Fibroblast of the conjunctiva (primary cell): ENCODE measurements around the gene PABPC1L.
A peak's percentile ranks its signal among the peaks of the same experiment; 100 is the strongest.

Source experiments
- DNase-seq: peaks from one replicate; pipeline ENCODE4 v3.0.0-alpha.2; 2010; ENCODE audit warnings: low read depth

PABPC1L gene

GRCh38 chr20:44900231-44900854, 9.5 kb upstream of the PABPC1L start:
- DNase-seq, result no peak

- no peak for DNase-seq
Observed at GRCh38 chr20:44901974-44902373, 7.9 kb upstream of the PABPC1L start.

- DNase-seq, result no peak
Observed at GRCh38 chr20:44904377-44904776, 5.5 kb upstream of the PABPC1L start.

DNA sequence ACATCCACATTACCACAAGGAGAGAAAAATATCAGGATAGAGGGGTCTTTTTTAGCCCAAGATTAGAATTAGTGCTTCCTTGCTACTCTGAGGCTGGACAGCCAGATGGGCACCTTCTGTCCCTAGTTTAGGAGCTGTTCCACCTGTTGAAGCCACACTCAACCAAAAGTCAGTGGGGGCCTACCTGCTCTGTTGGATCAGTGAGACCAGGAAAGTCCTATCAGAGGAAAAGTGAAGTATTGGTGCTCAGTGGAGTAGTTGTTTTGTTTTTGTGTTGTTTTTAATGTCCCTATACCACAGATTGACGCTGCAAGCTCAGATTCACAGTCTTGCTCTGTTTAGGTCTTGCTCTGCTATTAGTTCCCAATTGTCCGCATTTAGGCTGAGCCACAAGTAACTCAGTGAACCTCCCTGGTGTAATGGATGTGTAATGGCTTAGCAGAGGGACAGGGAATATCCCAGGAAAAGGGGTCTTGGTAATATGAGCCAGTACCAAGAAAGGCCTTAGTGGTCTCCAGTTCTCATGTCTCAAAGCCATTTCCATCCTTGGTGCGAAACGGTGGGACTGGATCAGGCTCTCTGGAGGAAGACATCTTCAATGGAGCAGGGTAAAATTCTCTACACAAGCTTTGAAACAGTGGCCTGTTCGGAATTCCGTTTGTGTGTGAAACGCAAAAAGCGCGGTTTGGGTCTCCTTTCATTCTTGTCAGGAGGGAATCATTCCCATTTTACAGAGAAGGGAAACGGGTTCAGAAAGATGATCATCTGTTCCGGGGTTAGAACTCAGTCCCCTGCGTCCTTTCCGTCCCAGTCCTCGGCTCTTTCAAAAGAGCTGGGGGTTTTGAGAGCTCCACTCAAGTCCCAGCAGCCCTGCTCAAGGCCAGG, 631 bp upstream of the PABPC1L start:
- DNase-seq, result no peak

DNA sequence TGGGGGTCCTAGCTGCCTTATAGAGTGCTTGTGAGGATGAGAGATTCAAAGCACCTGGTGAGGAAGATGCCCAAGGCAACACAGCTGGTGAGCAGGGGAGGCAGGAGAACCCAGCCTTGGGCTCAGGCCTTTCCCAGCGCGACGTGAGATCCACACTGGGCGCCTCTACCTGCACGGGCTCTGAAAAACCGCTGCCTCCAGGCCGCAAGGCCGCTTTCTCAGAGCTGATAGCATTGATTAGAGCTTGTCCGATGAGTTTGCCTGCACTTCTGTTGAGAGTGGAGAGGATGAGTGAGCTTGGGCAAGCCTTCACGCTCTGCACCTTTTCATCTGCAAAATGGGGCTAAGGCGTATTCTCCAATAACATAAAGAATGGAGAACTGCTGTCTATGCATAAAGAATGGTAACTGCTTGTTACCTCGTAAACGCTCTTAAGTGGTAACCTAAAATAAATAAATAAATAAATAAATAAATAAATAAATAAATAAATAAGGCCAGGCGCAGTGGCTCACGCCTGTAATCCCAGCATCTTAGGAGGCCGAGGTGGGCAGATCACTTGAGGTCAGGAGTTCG, 916 bp downstream of the PABPC1L start:
- no peak for DNase-seq

DNA sequence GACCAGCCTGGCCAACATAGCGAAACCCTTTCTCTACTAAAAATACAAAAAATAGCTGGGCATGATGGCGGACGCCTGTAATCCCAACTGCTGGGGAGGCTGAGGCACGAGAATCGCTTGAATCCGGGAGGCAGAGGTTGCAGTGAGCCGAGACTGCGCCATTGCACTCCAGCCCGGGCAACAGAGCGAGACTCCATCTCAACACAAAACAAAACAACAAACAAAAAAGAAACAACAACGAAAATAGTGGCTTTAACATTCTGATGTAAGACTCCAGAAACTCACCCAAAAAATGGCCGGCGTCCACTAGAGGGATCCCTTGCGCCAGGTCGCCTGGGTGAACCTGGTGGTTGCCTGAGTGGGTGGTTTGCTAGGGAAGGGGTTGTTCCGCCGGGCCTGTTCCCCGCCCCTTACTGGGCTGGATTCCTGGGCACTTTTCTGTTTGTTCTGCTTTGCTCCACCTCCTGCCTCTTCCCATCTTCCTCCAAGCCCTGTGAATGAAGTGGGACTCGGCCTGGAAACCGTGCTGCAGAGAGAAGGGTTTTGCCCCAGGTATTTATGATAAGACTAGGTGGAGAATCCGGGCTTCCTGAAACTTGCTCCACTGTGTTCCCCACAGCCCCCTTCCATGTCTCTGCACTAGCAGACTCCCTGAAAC, 1.5 kb downstream of the PABPC1L start:
- peak; percentile 51 for DNase-seq

DNA sequence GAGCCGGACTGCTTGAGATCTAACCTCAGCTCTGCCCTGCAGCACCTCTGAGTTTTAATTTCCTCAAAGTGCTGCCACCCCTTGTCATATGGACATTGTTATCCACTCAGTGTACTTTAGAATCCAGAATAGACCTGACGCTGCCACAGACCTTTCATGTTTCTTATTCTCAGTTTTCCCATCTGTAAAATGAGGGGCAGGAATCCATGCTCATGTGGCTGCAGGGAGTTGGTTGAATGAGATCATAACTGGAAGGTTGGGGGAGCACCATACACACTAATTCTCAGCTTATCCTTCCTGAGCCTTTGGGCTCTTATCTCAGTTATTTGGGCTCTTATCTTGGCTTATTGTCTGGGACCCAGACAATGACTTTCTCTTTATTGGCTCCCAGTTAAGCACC, 2.3 kb downstream of the PABPC1L start:
- no peak for DNase-seq

DNA sequence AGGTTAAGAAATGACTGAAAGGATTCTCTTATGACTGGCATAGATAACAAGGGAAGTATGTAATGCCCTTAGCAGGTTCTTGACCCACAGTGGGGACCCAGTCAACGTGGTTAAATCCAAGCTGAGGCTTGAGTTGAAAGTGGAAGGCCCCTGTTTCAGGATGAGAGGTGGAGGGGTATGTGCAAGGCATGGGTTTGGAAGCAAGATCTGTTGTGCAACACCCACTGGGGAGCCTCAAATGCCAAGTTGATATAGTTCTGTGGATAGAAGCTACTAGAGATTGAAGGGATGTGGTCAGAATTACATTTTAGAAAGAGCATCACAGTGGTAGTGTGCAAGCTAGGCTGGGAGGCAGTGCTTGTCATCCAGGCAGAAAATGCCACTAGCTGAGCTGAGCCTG, 5.1 kb downstream of the PABPC1L start:
- DNase-seq, result no peak

DNA sequence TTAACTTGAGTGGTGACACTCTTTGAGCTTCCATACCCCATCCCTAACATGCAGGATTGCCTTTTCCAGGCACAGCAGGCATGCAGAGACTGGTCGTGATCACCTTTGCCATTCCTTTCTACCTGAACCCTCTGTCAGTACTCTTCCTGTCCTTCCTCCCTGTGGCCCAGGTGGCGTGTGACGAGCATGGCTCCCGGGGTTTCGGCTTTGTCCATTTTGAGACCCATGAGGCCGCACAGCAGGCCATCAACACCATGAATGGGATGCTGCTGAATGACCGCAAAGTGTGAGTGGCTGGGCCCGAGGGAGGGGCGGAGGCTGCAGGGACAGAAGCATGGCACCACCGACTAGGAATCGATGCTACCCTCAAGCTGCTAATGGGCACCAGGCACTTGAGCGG, 6.7 kb downstream of the PABPC1L start:
- DNase-seq, result no peak

DNA sequence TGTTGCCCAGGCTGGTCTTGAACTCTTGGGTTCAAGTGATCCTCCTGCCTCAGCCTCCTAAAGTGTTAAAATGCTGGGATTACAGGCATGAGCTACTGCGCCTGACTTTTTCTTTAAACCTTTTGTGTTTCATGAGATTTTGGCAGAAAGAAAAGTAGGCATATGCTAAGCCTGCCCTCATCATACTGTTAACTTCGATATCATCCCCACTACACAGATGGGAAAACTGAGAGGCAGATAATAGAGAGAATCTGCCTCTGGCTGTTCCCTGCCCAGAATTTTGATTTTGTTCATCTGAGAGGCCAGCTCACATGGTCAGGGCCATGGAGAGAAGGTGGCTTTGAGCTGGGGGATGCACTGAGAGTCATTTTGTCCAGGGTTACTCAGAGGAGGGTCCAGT, 7.5 kb downstream of the PABPC1L start:
- no peak for DNase-seq

DNA sequence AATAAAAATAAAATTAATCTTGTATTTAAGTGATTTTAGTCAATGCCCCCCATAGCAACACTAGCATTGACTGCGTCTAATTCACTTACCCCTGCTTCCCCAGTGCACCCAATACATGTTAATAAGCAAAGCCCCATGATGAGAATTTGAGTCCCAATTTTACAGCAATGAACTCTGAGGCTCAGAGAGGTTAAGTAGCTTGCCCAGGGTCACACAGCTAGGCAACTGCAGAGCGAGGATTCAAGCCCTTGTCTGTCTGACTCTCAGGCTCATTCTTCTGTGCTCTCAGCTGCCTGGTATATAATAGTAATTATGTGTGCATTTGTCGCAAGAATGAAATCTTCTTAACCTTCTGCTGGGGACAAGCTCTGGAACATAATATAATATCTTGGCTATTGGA, 8.5 kb downstream of the PABPC1L start:
- no peak for DNase-seq

- DNase-seq, result no peak
Observed at GRCh38 chr20:44918761-44919160, 8.9 kb downstream of the PABPC1L start.

GRCh38 chr20:44921447-44921846, 11.6 kb downstream of the PABPC1L start:
- DNase-seq, result no peak

GRCh38 chr20:44924541-44924940, 14.7 kb downstream of the PABPC1L start:
- no peak for DNase-seq

- no peak for DNase-seq
Observed at GRCh38 chr20:44928595-44928994, 18.7 kb downstream of the PABPC1L start.

DNA sequence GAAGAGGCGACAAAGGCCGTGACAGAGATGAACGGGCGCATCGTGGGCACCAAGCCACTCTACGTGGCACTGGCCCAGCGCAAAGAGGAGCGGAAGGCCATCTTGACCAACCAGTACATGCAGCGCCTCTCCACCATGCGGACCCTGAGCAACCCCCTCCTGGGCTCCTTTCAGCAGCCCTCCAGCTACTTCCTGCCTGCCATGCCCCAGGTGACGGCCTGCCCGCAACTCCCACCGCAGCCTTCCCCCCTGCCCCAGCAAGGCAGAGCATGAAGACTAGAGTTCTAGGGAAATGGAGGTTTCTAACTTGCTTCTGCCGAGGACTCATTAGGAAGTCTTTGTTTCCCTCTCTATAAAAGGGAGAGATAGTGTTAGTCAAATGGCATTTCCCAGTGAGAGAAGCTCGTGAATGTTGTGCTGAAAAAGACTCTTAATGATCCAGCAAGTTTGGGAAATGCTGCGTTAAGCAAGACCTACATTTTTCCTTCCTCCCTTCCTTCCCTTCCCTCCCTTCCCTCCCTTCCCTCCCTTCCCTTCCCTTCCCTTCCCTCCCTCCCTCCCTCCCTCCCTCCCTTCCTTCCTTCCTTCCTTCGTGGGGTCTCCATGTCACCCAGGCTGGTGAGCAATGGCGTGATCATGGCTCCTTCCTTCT, 20.8 kb downstream of the PABPC1L start:
- DNase-seq, result no peak

- no peak for DNase-seq
Observed at GRCh38 chr20:44931911-44932310, 22.1 kb downstream of the PABPC1L start.

DNA sequence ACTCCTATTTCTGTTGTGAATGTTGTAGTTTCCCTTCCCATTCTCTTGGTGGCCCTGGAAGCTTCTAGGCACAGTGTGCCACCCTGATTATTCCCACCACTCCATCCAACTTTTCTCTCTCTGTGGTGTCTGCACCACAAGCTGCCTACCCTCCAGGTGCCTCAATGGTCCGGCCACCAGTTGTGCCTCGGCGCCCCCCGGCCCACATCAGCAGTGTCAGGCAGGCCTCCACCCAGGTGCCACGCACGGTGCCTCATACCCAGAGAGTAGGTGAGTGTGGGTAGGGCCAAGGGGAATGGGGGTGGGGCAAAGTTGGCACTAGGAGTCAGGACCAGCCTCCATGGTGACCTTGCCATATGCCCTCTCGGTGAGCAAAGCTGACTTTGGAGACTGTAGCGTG, 23.1 kb downstream of the PABPC1L start:
- DNase-seq, result no peak

GRCh38 chr20:44936510-44936909, 26.6 kb downstream of the PABPC1L start:
- DNase-seq, result no peak

- no peak for DNase-seq
Observed at GRCh38 chr20:44938637-44939036, 28.8 kb downstream of the PABPC1L start.

GRCh38 chr20:44941120-44941691, 31.3 kb downstream of the PABPC1L start:
- no peak for DNase-seq
